ENCODE data around the gene TMEM178B.

GRCh38 chr7:141466151-141466904, 392.5 kb downstream of the TMEM178B start:
- TF ChIP-seq CTCF (IDR thresholded peaks at IDR 0.05; ENCODE audit: poor library complexity) (no peak), EZH2 (IDR thresholded peaks at IDR 0.05; ENCODE audit: borderline replicate concordance) (no peak), EZH2phosphoT487 (IDR thresholded peaks at IDR 0.05; ENCODE audit: low read depth, severe bottlenecking, unreplicated experiment) (no peak)
